AG09319 (cell line): ENCODE measurements around the gene SOS1.

Experiments
- DNase-seq: peaks from one replicate; pipeline ENCODE4 v3.0.0-alpha.2; 2010; ENCODE audit warnings: low read depth; ENCODE audit errors: extremely low read depth
- TF ChIP-seq, protein P1 (sequence below): IDR thresholded peaks from 2 replicates; pipeline ENCODE4 v1.5.1; 2011; ENCODE audit warnings: low read depth, mild to moderate bottlenecking, inconsistent platforms, low read length, moderate library complexity

Gene SOS1

DNA sequence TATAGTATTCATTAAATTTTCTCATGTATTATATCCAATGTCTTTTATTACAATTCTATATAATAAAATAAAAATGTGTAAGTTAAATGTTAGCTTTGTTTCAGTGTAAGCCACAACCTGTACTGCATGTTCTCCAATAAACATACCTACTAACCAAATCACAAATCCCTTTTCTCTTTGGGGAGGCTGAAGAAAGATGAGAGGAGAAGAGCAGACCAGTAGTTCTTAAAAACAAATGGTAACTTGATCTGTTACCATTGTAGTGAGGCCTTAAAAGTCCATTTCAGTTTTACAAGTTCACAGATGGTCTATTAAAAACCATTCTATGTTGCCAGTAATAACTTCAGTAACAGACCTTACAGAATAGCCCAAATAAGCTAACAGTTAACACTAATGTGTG is 100.5 kb downstream of the SOS1 start:
- TF ChIP-seq, protein P1, sequence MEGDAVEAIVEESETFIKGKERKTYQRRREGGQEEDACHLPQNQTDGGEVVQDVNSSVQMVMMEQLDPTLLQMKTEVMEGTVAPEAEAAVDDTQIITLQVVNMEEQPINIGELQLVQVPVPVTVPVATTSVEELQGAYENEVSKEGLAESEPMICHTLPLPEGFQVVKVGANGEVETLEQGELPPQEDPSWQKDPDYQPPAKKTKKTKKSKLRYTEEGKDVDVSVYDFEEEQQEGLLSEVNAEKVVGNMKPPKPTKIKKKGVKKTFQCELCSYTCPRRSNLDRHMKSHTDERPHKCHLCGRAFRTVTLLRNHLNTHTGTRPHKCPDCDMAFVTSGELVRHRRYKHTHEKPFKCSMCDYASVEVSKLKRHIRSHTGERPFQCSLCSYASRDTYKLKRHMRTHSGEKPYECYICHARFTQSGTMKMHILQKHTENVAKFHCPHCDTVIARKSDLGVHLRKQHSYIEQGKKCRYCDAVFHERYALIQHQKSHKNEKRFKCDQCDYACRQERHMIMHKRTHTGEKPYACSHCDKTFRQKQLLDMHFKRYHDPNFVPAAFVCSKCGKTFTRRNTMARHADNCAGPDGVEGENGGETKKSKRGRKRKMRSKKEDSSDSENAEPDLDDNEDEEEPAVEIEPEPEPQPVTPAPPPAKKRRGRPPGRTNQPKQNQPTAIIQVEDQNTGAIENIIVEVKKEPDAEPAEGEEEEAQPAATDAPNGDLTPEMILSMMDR: no peak
- no peak for DNase-seq

DNA sequence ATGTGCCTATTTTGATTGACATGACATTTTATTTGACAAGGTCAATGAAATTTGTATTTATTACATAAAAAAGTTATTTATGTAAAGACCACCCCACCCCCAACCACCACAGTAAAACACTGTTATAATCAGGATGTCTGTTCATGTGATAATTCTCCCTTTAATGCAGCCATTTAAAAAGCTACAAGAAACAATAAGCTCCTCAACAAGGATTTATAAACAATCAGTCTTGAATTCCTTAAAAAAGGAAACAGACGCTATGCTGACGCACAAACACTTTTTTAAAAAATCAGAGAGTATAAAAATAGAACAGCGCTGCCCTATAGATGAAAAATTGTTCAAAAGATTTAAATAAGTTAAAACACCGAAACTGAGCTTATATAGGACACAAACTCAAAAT is 102.2 kb downstream of the SOS1 start:
- no peak for DNase-seq
- TF ChIP-seq, protein P1: no peak

DNA sequence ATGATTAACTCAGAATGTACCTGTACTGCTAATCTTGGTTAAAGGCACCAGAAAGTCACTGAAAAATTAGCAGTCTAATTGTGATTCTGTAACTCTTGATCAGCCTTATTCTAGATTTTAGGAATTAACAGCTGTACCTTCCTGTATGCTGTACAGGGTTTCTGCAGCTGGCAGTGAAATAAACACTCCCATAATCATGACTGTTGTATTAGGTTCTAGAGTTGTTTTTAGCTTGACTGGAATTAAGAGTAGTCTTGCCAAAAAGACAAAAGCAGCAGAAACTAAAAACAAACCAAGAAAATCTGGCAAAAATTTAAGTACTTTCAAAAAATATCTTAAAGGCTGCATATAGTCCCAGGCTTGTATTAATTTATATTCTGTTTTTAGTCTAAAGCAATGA is 103.5 kb downstream of the SOS1 start:
- no peak for DNase-seq
- TF ChIP-seq, protein P1: no peak

DNA sequence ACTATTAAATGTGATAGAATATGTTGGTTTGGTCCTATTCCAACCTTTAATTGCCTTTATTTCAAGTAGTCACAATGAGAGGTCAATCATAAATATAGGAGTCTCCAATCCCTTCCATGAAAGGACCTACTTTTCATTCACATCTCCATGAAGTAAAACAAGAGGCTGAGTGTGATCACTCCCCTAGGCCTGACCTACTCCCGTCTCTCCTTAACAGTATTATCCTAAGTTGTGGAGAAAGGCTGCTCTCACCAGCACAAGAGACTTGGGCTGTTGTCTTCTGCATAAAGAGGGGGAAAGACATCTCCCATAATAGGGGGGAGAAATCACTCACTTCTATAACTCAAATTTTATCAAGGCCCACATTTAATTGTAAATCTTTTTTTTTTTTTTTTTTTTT is 105.4 kb downstream of the SOS1 start:
- TF ChIP-seq, protein P1: no peak
- DNase-seq: no peak

DNA sequence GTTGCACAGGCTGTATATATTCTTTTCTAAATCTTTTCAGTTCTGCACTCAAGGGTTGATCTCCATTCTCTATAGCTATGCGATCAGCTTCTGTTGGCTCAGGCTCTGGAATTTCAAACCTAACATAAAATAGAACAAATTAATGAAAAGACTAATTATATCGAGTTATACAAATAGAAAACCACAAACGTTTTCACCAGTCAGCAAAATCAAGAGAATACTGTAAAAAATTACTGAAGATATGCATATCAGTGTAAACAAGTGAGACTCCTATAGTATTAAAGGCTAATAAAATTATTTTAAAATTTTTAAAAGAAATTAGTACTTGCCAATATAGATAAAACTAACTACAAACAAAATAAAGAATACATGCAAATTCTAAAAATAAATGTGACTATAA is 107.0 kb downstream of the SOS1 start:
- TF ChIP-seq, protein P1: no peak
- no peak for DNase-seq

DNA sequence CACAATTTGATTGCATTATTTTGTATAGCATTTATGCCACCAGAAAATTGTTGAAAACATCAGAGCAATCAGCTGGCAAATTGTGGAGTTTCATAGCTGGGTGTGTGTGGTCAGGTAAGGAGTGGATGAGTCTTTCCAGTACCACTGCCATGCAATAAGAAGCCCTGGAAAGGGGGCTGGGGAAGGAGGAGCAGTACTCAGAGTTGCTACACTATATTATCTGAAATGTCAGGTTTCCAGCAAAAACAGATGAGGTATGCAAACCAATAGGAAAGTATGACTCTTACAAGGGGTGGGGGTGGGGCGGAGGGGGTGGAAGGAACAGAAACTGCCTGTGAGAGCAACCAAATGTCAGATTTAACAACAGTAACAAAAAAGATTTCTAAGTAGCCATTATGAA is 112.2 kb downstream of the SOS1 start:
- TF ChIP-seq, protein P1: no peak
- no peak for DNase-seq

DNA sequence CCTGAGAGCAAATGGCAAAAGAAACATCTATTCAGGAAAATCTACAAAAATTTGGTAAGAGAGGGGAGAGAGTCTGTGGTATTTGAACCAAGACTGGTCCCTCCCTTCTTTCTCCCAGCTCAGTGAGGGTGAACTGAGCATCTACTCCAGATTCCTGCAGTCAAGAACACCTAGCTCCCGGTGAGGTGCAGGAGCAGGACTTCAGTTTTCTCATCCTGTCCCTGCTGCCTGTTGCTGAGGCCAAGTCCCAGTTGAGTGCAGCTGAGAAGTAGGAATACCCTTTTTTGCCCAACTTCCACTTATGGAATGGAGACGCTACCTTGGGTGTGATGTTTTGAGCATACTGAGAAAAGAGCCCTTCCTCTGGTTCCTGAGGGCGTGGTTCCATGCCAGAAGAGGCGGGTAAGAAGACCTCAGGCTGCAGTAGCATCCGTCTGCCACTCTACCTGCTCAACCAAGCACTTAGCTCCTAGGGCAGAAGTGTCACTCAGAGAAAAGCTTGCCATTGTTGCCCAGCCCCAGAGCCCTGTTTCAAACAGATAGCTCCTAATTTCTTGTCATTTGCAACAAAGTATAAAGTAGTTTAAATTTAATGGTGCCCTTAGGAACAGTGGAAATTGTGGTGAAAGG is 112.9 kb downstream of the SOS1 start:
- DNase-seq: no peak
- TF ChIP-seq, protein P1: no peak
